K562 (cell line): Measurements from ENCODE around the gene GSTM2.

Source experiments
- CHD4 ChIP-seq: fragments of 200-600 bp; sonication (generic); IDR thresholded peaks from 3 replicates; pipeline ENCODE4 v1.6.1; 2012; ENCODE audit warnings: low read depth, mild to moderate bottlenecking, mixed read lengths, low read length, inconsistent platforms; ENCODE audit not compliant: insufficient read depth, insufficient replicate concordance, poor library complexity, severe bottlenecking
- CREB1 ChIP-seq, 2 experiments: sonication (generic) in 1 of 2; formaldehyde crosslinking in 1 of 2; IDR thresholded peaks; 2 replicates each; pipeline versions ENCODE4 v1.6.1 to v1.8.0; 2012 to 2022; ENCODE audit warnings: inconsistent platforms in 1 of 2, mild to moderate bottlenecking in 1 of 2, missing genetic modification reagents in 1 of 2, moderate library complexity in 1 of 2
- CTCF ChIP-seq, 3 experiments: IDR thresholded peaks in 2 of 3; conservative IDR thresholded peaks in 1 of 3; 2 replicates each; pipeline ENCODE4 v1.5.1; 2011 to 2012; ENCODE audit warnings: low read length in 3 of 3, mild to moderate bottlenecking in 3 of 3, control low read depth in 2 of 3, improper control_type of control experiment in 1 of 3, inconsistent platforms in 1 of 3, low read depth in 1 of 3, mixed read lengths in 1 of 3, moderate library complexity in 1 of 3; ENCODE audit not compliant: insufficient read depth in 2 of 3
- ERF ChIP-seq: fragments of 450-650 bp; formaldehyde crosslinking; IDR thresholded peaks from 2 replicates; pipeline ENCODE4 v1.4.0; 2020; ENCODE audit warnings: mild to moderate bottlenecking, mixed read lengths
- FOS ChIP-seq: IDR thresholded peaks from 3 replicates; pipeline ENCODE4 v1.6.1; 2011; ENCODE audit not compliant: insufficient read length; ENCODE audit errors: extremely low read depth
- MECOM ChIP-seq: fragments of 250-450 bp; sonication (Bioruptor Pico); IDR thresholded peaks from 2 replicates; pipeline ENCODE4 v1.8.0; 2022; ENCODE audit warnings: inconsistent platforms
- PHF8 ChIP-seq: fragments of 200-600 bp; sonication (generic); IDR thresholded peaks from 2 replicates; pipeline ENCODE4 v1.6.1; 2012; ENCODE audit warnings: mixed run types, mild to moderate bottlenecking, inconsistent platforms, low read length, moderate library complexity, borderline replicate concordance
- ZMIZ1 ChIP-seq, 2 experiments: fragments of 150-350 bp in 1 of 2; IDR thresholded peaks; 2 replicates each; pipeline ENCODE4 v1.6.1; 2012 to 2016; ENCODE audit warnings: low read depth in 2 of 2, low read length in 2 of 2, mild to moderate bottlenecking in 1 of 2, moderate library complexity in 1 of 2

- TF ChIP-seq CTCF (IDR thresholded peaks at IDR 0.05 in 2 of 3, conservative IDR thresholded peaks at IDR 0.05 in 1 of 3; ENCODE audit: insufficient read depth in 2 of 3, low read depth in 1 of 3, low read length in 3 of 3), result no peak
- no peak for TF ChIP-seq PHF8
- no peak for TF ChIP-seq ERF (CRISPR knock-in tag)
- TF ChIP-seq MECOM (CRISPR knock-in tag), result no peak
- no peak for TF ChIP-seq FOS
- no peak for TF ChIP-seq ZMIZ1 (IDR thresholded peaks at IDR 0.05; ENCODE audit: low read depth in 2 of 2, low read length in 2 of 2)
- no peak for TF ChIP-seq CREB1 (IDR thresholded peaks at IDR 0.05)
- no peak for TF ChIP-seq CREB1 (CRISPR knock-in tag; IDR thresholded peaks at IDR 0.05)
- no peak for TF ChIP-seq CHD4
Observed at GRCh38 chr1:109634771-109635750, 32.8 kb upstream of the GSTM2 start.
